Measurements from ENCODE around the gene IRX3.

- no peak for TF ChIP-seq CTCF (IDR thresholded peaks at IDR 0.05)
- no peak for TF ChIP-seq POLR2AphosphoS5 (IDR thresholded peaks at IDR 0.05)
- no peak for TF ChIP-seq POLR2A (IDR thresholded peaks at IDR 0.05)
These were observed 18.5 kb upstream of the IRX3 start for GRCh38 chr16:54305080-54305479.

Measured in breast epithelium (tissue), 3 donors.